ENCODE data around the gene NCKAP5.

The NCKAP5 gene

GRCh38 chr2:132788310-132788838 lies 779.9 kb downstream of the NCKAP5 start:
- in situ Hi-C loops (cut with MboI; ENCODE audit: low sequenced_read_pairs, unreplicated experiment), result no loop called here
- no peak for TF ChIP-seq CTCF (IDR thresholded peaks at IDR 0.05; ENCODE audit: borderline replicate concordance, control extremely low read depth, extremely low read depth, insufficient read depth, missing control alignments)
- DNase-seq (ENCODE audit: low spot score), result no peak

GRCh38 chr2:132783883-132784282 lies 784.4 kb downstream of the NCKAP5 start:
- in situ Hi-C loops (cut with MboI; ENCODE audit: low sequenced_read_pairs, unreplicated experiment), result no loop called here
- no peak for DNase-seq (ENCODE audit: low spot score)
- no peak for TF ChIP-seq CTCF (IDR thresholded peaks at IDR 0.05; ENCODE audit: borderline replicate concordance, control extremely low read depth, extremely low read depth, insufficient read depth, missing control alignments)

- in situ Hi-C loops (cut with MboI; ENCODE audit: low sequenced_read_pairs, unreplicated experiment), result no loop called here
Observed at GRCh38 chr2:132782176-132782783, 786.0 kb downstream of the NCKAP5 start.

GRCh38 chr2:132780651-132781050 lies 787.6 kb downstream of the NCKAP5 start:
- no peak for DNase-seq (ENCODE audit: low spot score)
- no peak for TF ChIP-seq CTCF (IDR thresholded peaks at IDR 0.05; ENCODE audit: borderline replicate concordance, control extremely low read depth, extremely low read depth, insufficient read depth, missing control alignments)
- in situ Hi-C loops (cut with MboI; ENCODE audit: low sequenced_read_pairs, unreplicated experiment), result no loop called here

More at GRCh38 chr2:132782176-132782783, 786.0 kb downstream of the NCKAP5 start:
- DNase-seq (ENCODE audit: low spot score), result no peak
- TF ChIP-seq CTCF (IDR thresholded peaks at IDR 0.05; ENCODE audit: borderline replicate concordance, control extremely low read depth, extremely low read depth, insufficient read depth, missing control alignments), result no peak

GRCh38 chr2:132779206-132779721 lies 789.0 kb downstream of the NCKAP5 start:
- in situ Hi-C loops (cut with MboI; ENCODE audit: low sequenced_read_pairs, unreplicated experiment), result no loop called here
- no peak for TF ChIP-seq CTCF (IDR thresholded peaks at IDR 0.05; ENCODE audit: borderline replicate concordance, control extremely low read depth, extremely low read depth, insufficient read depth, missing control alignments)
- DNase-seq (ENCODE audit: low spot score), result no peak

GRCh38 chr2:132776287-132776686 lies 792.0 kb downstream of the NCKAP5 start:
- in situ Hi-C loops (cut with MboI; ENCODE audit: low sequenced_read_pairs, unreplicated experiment), result no loop called here
- no peak for TF ChIP-seq CTCF (IDR thresholded peaks at IDR 0.05; ENCODE audit: borderline replicate concordance, control extremely low read depth, extremely low read depth, insufficient read depth, missing control alignments)

More at GRCh38 chr2:132776287-132776686, 792.0 kb downstream of the NCKAP5 start:
- DNase-seq (ENCODE audit: low spot score), result no peak
